ENCODE measurements around the gene GDPD4.

GDPD4 gene

DNA sequence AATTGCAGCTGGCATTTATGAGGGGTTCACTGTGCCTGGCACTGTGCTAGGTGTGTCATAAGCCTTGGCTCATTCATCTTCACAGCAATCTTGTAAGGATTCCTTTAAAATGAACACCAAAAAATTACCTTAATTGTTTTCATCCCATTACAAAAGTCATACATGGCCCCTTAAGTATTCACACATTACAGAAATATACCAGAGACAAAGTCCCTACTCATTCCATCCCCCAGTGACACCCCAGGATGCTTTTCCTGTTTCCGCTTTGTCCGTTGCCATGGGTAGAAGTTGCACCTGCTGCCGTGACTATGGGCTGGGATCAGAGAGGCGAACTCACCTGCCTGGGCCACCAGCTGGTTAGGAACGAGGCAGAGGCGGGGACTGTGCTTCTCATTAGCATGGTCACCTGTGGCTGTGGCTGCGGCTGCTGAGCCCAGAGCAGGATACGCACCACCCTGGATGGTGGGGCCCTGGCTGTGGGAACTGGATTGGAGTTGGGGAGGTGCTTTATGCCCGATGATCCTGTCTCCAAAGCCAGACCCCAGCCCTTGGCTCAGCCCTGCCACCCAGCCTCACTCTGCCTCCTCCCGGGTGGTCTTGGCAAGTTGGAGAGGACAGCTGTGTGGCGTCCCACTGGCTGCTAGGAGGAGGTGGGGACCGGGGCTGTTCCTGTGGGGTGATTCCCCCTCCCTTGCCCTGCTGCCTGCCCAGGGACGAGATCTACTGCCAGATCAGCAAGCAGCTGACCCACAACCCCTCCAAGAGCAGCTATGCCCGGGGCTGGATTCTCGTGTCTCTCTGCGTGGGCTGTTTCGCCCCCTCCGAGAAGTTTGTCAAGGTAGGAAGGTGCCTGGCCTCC lies 112.6 kb downstream of the GDPD4 start:
- no peak for DNase-seq

DNA sequence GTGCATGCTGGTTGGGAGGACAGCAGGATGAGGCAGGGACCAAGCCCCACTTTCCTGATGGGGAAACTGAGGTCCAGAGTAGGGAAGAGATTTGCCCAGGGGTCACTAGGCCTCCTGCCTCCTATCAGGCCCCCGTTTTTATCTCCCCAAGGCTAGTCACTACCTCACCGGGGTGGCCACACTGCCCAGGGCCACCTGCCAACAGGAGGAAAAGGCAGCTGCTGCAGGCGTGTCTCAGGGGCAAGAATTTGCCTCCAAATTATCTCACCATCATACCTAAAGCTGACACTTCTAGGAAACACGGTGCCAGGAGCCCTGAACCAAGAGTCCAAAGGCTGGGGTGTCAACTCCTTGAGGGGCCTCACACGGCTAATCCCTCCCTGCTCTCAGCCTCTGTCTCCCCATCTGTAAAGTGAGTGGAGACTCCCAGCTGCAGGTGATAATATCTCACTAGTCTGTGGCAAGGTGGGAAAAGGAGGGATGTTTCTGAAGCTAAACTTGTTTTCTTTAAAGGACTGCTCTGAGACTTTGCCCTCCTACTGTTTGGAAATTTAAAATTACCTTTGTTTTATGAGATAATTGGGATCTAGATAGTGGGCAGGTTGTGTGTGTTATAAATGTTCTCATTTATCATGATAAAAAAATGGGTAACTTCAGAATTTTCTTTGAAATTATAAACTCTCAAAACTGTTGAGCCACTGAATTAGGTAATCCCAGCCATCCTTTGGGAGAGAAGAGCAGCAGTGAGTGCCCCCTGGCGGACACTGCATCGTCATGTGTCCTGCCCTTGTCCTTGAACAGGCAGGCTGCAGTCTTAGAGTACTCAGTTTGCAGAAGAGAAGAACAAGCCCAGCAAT lies 113.5 kb downstream of the GDPD4 start:
- DNase-seq, result peak; percentile 49

- DNase-seq, result no peak
Observed at GRCh38 chr11:77187111-77187750, 114.3 kb downstream of the GDPD4 start.

- DNase-seq, result no peak
Observed at GRCh38 chr11:77186302-77186701, 115.2 kb downstream of the GDPD4 start.

DNA sequence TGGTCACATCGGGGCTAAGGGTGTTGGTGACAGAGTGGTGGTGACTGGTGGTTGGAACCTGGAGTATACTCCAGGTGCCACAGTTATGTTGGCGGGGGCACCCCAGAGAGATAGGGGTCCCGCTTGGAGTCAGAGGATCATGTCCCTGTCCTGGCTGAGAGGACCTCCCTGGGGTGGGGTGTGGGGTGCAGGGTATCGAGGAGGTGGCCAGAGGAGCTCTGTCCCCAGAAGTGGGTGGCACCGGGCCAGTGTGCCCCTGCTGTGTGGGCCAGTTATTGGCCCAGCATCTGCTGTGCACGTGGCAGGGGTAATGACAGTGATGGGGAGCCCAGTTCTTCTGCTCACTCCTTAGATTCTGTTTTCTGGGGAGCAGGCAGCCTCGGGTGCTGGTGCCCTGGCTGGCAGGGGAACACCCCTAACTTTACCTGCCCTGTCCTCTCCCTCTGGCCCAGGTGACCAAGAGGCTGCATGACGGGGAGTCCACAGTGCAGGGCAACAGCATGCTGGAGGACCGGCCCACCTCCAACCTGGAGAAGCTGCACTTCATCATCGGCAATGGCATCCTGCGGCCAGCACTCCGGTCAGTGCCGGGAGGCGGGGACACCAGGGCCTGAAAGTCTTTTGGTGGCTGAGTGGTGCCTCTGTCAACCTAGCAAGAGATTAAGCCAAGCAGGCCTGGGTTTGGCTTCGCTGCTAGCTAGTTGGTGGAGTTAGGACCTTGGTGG lies 117.2 kb downstream of the GDPD4 start:
- no peak for DNase-seq

DNA sequence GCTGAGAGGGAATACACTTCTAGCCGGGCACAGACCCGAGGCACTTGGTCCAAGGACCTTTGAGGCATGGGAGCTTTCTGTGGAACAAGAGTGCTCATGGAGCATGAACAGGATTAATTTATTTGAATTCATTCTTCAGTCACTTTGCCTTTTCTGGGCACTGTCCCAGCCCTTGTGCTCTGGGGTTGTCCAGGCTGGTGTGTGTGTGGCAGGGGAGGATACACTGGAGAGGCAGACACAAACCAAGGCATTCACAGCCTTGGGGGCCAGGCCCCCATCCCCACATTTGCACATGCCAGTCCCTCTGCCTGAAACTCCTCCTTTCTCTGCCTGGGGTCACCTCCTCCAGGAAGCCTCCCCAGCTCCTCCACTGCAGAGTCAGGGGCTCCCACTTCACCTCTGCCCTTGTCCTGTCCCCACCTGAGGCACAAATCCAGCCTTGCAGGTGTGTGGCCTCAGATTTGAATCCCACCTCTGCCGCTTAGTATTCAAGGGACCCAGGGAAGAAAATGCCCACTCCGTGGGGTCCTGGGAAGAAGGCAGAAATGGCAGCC lies 118.0 kb downstream of the GDPD4 start:
- DNase-seq, result no peak

- DNase-seq, result no peak
Observed at GRCh38 chr11:77182542-77183430, 118.7 kb downstream of the GDPD4 start.

DNA sequence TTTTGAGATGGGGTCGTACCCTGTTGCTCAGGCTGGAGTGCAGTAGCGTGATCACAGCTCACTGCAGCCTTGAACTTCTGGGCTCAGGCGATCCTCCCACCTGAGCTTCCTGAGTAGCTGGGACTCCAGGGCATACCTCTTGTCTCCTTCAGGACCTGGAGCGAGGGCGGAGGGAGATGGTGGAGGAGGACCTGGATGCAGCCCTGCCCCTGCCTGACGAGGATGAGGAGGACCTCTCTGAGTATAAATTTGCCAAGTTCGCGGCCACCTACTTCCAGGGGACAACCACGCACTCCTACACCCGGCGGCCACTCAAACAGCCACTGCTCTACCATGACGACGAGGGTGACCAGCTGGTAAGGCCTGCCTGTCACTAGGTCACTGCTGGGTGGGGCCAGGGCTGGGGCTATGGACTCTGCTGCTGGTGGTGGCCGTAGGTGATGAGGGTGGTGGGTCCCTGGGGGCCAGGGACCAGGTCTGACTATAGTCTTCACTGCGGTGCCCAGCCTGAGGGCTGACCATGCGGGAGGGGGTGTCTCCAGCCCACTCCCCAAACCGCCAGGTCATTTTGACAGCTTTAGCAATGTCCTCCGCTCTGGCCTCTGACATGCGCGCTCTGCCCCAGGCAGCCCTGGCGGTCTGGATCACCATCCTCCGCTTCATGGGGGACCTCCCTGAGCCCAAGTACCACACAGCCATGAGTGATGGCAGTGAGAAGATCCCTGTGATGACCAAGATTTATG lies 119.5 kb downstream of the GDPD4 start:
- no peak for DNase-seq

DNA sequence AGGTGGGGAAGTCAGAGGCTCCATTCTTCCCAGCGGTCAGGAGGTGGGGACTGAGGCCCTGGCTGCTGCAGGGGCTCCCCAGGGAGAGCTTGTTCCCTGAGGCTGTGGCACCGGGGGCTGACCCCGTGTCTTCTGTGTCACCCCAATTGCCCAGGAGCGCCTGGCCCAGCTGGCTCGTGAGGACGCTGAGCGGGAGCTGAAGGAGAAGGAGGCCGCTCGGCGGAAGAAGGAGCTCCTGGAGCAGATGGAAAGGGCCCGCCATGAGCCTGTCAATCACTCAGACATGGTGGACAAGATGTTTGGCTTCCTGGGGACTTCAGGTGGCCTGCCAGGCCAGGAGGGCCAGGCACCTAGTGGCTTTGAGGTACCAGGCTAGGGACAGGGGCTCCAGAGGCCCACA lies 120.3 kb downstream of the GDPD4 start:
- DNase-seq, result no peak

DNA sequence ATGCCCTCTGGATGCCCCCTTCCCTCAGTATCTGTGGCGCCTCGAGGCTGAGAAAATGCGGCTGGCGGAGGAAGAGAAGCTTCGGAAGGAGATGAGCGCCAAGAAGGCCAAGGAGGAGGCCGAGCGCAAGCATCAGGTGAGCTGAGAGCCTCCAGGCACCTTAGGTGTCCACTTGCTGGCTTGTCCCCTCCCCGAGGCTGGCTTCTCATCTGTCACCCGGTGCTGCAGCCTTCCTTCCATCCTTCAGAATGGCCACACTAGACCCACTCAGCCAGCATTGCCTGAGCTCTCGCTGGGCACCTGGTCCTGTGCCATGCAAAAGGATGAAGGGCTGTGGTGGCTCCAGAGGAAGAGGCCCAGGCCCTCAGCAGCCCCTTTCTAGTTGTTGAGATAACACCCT lies 121.1 kb downstream of the GDPD4 start:
- no peak for DNase-seq

DNA sequence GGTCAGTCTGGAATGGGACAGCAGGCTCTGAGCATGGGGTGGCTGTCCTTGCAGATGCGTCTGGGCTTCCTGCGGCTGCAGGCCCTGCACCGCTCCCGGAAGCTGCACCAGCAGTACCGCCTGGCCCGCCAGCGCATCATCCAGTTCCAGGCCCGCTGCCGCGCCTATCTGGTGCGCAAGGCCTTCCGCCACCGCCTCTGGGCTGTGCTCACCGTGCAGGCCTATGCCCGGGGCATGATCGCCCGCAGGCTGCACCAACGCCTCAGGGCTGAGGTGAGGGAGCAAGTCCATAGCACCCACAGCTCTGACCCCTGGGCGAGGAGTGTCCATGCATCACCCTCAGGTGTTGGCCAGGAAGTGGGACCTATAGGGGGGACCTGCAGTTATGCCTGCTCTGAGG lies 121.8 kb downstream of the GDPD4 start:
- DNase-seq, result no peak

DNA sequence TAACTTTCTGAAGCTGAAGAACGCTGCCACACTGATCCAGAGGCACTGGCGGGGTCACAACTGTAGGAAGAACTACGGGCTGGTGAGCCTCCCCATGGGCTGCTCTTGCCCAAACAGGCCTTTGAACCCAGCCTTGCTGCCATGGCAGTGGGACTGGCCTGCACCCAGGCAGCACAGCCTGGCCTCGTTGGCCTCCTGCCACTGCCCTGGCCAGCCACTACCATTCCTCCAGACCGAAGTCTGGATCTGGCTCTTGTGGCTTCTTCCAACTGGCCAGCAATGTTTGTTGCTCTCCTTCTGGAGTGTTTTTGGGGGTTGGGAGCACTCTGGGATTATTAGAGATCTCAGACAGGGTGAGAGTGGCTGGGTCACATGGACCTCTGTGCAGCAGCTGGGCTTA lies 122.4 kb downstream of the GDPD4 start:
- DNase-seq, result no peak

- no peak for DNase-seq
Observed at GRCh38 chr11:77178150-77178549, 123.3 kb downstream of the GDPD4 start.

DNA sequence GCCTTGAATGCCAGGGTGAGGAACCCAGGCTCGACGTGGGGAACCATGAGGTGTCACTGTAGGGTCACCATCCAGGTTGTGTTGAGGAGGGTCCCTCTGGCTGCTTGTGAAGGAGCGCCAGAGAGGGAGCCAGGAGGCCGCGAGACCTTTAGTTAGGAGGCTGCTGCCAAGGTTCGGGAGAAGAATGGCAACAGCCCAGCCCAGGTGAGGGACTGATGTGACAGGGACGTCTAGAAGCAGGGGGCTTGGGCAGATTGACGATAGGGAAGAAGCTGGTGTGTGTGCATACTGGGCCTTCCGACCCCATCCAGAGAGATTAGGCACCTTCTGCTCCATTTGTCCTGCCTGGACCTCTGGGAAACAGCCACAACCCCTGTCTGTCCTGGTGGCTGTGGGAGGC lies 124.5 kb downstream of the GDPD4 start:
- DNase-seq, result no peak

GRCh38 chr11:77175869-77176539 lies 125.5 kb downstream of the GDPD4 start:
- no peak for DNase-seq

DNA sequence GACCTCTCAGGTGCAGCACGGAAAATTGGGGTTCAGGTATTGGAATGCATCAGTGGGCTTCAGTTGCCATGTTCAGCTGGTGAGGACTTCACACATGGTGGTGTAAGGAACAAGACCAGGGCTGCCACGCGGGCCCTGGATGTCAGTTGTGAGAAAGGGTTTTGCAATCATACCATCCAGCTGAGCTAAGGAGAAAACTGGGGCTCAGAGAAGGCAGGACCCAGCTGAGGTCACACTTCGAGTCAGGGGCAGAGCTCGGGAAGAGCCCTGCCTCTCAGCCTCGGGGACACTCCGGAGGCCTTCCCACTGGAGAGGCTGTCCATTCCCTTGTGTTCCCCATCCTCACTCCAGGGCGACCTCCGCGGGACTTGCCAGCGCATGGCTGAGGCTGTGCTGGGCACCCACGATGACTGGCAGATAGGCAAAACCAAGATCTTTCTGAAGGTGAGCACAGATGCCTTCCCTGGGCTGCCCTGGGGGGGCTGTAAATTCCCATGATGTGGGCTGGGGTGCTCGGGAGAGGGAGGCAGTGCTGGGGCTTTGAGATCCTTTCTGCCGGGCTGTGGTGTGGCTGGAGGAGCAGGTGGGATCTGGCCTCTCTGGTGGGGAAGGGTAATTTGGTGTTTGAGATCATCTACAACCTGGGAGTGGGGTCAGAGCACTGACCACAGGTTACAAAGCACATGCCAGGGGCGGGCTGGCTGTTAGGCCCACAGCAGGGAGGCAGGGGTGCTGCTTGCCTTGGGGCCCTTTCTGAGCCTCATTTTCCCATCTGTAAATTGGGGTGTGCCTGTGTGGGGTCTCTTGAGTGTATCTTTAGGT lies 126.3 kb downstream of the GDPD4 start:
- no peak for DNase-seq

DNA sequence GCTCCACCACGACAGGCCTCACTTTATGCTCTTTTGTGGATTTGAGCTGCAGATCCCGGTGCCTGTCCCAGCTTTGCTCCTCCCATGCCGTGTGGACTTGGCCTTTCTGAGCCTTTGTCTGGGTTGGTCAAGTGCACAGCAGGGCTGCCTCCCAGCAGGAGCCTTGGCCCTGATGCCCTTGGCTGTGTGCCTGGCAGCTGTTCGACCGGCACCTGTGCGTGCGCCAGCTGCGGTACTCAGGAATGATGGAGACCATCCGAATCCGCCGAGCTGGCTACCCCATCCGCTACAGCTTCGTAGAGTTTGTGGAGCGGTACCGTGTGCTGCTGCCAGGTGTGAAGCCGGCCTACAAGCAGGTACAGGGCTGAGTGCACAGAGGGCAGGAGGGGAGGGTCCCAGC lies 126.9 kb downstream of the GDPD4 start:
- DNase-seq, result no peak

DNA sequence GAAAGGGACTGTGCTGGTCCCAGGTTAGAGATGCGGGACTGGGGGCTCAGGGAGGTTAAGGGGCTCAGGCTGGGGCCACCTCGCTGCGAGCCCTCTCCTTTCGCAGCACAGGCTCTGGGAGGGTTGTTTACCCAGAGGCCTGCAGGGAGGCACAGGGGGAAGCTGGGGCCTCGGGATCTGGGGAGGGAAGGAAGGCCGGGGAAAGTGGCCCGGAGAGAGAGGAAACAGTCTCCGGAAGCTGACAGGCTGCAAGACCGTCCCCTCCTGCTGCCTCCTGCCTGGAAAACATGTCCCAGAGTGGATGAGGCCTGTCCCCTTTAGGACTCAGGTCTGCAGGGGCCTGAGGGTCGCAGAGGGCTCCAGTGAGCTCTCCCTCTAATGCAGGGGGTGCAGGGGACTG lies 128.0 kb downstream of the GDPD4 start:
- DNase-seq, result no peak

DNA sequence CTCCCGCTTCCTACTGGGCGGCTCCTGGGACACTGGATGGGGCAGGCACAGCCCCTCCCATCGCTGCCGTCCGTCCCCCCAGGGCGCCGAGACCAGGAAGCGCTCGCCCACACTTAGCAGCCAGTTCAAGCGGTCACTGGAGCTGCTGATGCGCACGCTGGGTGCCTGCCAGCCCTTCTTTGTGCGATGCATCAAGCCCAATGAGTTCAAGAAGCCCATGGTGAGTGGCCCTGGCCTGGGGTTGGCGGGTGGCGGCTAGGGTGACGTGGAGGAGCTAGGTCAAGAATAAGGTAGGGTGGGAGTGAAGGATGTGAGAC lies 128.9 kb downstream of the GDPD4 start:
- DNase-seq, result no peak

Data from effector CD4-positive, alpha-beta T cell (primary cell).